NCI-H446 treated with DMSO at 0.1 percent for 48 hours (cell line): ENCODE measurements around the gene ZFAND4.
"Not testable (repeated sequence)": the region's sequence is repeated elsewhere in the genome, so short reads cannot be mapped to it uniquely, and the experiment has no call there.

Source experiments
- DNase-seq: peaks from one replicate; lab custom pipeline; 2025; lab: John Stamatoyannopoulos, UW

The ZFAND4 gene

GRCh38 chr10:45640941-45641340, 31.6 kb downstream of the ZFAND4 start:
- DNase-seq: no peak

GRCh38 chr10:45640049-45640448, 32.5 kb downstream of the ZFAND4 start:
- no peak for DNase-seq

GRCh38 chr10:45627412-45628048, 45.0 kb downstream of the ZFAND4 start:
- no peak for DNase-seq

- DNase-seq: no peak
These were observed 46.7 kb downstream of the ZFAND4 start for GRCh38 chr10:45625879-45626278.

GRCh38 chr10:45624724-45625123, 47.8 kb downstream of the ZFAND4 start:
- DNase-seq: no peak

GRCh38 chr10:45614869-45615268, 57.7 kb downstream of the ZFAND4 start:
- DNase-seq: no peak

- no peak for DNase-seq
These were observed 59.8 kb downstream of the ZFAND4 start for GRCh38 chr10:45612741-45613140.

GRCh38 chr10:45608052-45608451, 64.5 kb downstream of the ZFAND4 start:
- no peak for DNase-seq

- no peak for DNase-seq
These were observed 65.3 kb downstream of the ZFAND4 start for GRCh38 chr10:45607276-45607675.

- no peak for DNase-seq
These were observed 69.7 kb downstream of the ZFAND4 start for GRCh38 chr10:45602836-45603235.

GRCh38 chr10:45602082-45602730, 70.4 kb downstream of the ZFAND4 start:
- no peak for DNase-seq

GRCh38 chr10:45601254-45601930, 71.2 kb downstream of the ZFAND4 start:
- not testable (repeated sequence) for DNase-seq

- not testable (repeated sequence) for DNase-seq
These were observed 72.0 kb downstream of the ZFAND4 start for GRCh38 chr10:45600337-45601253.

- no peak for DNase-seq
These were observed 72.9 kb downstream of the ZFAND4 start for GRCh38 chr10:45599646-45600045.

- no peak for DNase-seq
These were observed 73.5 kb downstream of the ZFAND4 start for GRCh38 chr10:45599021-45599603.

GRCh38 chr10:45596526-45596925, 76.0 kb downstream of the ZFAND4 start:
- no peak for DNase-seq

- peak; percentile 59 for DNase-seq
These were observed 78.1 kb downstream of the ZFAND4 start for GRCh38 chr10:45594276-45595157.

GRCh38 chr10:45593938-45594275, 78.7 kb downstream of the ZFAND4 start:
- DNase-seq: no peak

- DNase-seq: no peak
These were observed 79.6 kb downstream of the ZFAND4 start for GRCh38 chr10:45592926-45593325.

GRCh38 chr10:45592432-45592831, 80.1 kb downstream of the ZFAND4 start:
- DNase-seq: no peak

GRCh38 chr10:45591280-45591679, 81.3 kb downstream of the ZFAND4 start:
- DNase-seq: no peak
